Ureter (tissue), 1 donor: ENCODE data around the gene KEAP1. TPM values are rescaled to one million over a fixed set of nuclear protein-coding genes. Genes with fewer than 3 reads are reported as not detected.
"Not testable (repeated sequence)": the region's sequence is repeated elsewhere in the genome, so short reads cannot be mapped to it uniquely, and the experiment has no call there.

Source experiments
- DNase-seq: peaks from one replicate; pipeline ENCODE4 v3.0.0-alpha.2; 2020; ENCODE audit warnings: low spot score
- total RNA-seq: library from RNA; stranded (reverse); gene quantifications from one replicate; pipeline ENCODE4 v1.2.4, GENCODE V29; 2023
- donor health status: DM: yes; HTN: yes; CAD: no.

KEAP1 gene
- 52.6 TPM for total RNA-seq

DNA sequence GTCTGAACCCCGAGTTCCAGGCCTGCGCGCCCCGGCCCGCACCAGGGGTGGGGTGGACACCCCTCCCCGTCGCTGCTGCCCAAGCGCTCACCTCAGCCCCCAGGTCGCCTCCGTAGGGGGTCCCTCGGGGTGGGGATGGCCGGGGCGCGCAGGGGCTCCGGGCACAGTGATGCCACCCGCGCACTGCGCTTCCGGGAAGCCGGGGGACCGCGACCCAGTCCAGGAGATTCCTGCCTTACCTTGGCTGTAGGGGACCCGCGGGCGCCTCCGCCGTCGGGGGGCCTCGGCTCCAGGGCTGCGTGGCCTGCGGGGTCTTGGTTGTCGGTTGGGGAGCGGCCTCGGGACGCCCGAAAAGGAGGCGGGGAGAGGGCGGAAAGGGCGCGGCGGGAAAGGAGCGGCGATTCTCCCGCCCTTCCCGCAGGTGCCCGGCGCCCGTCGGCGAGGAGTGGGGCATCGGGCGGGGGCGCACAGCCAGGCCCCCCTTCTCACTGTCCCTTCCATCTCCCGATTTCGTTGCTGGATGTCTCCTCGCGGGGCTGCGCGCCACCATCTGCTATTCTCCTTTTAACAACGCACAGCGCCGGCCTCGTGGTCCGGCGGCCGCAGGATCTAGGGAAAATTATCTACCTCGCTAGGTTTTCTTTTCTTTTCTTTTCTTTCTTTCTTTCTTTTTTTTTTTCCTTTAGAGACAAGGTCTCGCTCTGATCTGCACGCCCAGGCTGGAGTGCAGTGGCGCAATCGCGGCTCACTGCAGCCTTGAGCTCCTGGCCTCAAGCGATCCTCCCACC lies at the start of gene KEAP1:
KEAP1 (minus strand) TSS at position 355 of the 788 bp plus-strand sequence. CDS start 3,323 bp downstream, outside the sequence.
- peak; percentile 58 for DNase-seq

DNA sequence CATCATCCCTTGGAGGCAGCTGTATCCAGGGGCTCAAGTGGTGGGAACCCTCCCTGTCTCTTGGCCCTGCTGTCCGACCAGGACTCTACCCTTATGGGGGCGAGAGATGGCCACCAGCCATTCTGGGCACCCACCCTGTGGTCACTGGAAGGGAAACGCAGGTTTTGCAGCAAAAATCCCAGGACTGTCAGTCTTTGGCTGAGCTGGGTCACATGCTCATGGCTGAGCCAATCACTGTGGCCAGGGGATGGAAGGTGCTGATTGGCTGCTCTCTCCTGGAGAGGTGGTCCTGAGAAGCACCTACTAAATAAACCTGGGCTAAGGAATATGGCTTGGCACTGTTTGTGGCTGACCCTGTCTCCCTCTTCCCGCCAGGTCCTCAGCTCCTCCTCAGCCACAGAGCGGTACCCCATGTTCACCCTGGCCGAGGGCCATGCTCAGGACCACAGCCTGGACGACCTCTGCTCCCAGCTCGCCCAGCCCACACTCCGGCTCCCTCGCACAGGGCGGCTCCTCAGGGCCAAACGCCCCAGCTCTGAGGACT lies 49.4 kb upstream of the KEAP1 start:
- no peak for DNase-seq

DNA sequence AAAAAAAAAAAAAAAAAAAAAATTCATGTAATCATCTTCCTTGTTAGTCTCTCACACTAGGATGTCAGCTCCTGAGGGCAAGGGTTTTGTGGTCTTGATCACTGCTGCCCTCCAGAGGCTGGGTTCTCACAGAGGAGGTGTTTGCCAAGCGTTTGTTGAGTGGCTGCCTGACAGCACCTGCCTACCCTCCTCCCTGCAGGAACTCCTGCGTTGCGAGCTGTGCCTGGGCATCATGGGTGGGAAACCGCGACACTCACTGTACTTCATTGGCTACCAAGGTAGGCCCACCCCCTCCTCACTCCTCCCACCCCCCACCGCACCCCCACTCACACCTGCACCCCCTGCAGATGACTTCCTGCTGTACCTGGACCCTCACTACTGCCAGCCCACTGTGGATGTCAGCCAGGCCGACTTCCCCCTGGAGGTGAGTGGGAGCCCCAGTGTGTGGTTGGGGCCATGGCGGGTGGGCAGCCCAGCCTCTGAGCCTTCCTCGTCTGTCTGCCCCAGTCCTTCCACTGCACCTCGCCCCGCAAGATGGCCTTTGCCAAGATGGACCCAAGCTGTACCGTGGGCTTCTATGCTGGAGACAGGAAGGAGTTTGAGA lies 48.6 kb upstream of the KEAP1 start:
- no peak for DNase-seq

DNA sequence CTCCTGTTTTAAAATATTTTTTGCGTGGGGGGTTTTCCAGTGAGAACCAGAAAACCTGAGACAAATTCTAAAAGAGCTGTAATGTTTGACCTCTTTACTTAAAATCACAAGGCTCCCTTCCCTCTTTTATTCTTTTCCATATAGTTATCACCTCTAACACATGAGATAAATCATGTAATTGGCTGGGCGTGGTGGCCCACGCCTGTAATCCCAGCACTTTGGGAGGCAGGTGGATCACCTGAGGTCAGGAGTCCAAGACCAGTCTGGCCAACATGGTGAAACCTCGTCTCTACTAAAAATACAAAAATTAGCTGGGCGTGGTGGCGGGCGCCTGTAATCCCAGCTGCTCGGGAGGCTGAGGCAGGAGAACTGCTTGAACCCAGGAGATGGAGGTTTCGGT lies 47.9 kb upstream of the KEAP1 start:
- not testable (repeated sequence) for DNase-seq

DNA sequence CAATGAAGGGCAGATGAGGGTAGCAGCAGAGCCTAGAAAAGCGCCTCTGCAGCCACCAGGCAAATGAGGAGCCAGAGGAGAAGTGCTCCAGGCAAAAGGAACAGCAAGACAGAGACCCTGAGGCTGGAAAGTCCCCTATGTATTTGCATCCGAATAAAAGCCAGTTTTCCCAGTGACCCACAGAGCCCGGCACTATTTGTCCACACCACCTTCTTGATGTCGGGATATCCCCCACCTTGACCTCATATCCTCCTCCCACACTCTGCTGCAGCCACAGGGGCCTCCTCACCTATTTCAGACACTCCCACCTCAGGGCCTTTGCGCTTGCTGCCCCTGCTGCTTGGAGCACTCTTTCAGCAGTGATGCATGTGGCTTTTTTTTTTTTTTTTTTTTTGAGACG lies 47.2 kb upstream of the KEAP1 start:
- no peak for DNase-seq

DNA sequence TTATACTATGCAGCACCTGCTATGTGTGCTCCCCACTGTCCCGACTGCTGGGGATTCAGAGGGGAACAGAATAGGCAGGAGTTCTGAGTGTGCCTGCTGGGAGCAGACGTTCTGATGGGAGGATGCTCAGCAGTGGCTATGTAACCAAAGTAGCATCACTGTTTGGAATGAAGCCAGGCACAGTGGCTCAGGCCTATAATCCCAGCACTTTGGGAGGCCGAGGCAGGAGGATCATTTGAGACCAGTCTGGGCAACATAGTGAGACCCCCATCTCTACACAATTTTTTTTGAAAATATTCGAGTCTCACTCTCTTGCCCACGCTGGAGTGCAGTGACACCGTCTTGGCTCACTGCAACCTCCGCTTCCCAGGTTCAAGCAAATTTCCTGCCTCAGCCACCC lies 46.6 kb upstream of the KEAP1 start:
- no peak for DNase-seq

DNA sequence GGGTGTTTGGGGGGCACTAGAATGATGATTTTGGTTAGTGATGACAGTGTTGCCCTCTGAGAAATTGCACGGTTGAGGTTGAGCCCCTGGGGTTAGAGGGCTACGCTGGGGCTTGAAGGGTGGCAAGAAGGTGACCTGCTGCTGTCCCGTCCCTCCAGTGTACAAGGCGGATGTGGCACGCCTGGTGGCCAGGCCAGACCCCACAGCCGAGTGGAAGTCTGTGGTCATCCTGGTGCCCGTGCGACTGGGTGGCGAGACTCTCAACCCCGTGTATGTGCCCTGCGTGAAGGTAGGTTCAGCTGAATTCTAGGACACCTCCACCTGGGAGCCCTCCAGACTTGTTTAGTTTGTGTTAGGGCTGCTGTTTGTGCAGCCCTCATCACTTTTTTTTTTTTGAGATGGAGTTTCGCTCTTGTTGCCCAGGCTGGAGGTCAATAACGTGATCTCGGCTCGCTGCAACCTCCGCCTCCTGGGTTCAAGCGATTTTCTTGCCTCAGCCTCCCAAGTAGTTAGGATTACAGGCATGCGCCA lies 45.7 kb upstream of the KEAP1 start:
- DNase-seq: no peak

DNA sequence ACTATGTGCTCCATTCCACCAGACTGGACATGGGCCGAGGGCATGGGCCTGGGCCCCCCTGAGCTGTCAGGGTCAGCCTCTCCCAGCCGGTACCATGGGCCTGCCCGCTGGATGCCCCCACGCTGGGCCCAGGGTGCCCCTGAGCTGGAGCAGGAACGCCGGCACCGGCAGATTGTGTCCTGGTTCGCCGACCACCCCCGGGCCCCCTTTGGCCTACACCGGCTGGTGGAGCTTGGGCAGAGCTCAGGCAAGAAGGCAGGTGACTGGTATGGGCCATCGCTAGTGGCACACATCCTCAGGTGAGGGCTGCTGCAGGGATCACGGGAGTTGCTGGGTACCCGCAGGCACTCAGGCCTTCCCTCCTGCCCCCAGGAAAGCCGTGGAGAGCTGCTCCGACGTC lies 43.7 kb upstream of the KEAP1 start:
- DNase-seq: no peak

DNA sequence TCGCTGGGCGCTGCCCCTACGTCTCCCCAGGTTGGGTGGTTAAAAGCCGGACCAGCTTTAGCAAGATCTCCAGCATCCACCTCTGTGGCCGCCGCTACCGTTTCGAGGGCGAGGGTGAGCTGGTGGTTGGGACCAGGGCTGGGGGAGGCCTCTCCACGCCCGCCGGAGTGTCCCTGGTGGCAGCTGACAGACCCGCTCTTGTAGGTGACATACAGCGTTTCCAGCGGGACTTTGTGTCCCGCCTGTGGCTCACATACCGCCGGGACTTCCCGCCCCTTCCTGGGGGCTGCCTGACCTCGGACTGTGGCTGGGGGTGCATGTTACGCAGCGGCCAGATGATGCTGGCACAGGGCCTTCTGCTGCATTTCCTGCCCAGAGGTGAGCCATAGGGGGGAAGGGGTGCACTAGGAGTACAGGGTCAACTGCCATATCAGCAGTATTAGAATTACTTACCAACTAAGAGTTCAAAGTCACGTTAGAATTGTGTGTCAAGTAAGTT lies 41.6 kb upstream of the KEAP1 start:
- DNase-seq: no peak

DNA sequence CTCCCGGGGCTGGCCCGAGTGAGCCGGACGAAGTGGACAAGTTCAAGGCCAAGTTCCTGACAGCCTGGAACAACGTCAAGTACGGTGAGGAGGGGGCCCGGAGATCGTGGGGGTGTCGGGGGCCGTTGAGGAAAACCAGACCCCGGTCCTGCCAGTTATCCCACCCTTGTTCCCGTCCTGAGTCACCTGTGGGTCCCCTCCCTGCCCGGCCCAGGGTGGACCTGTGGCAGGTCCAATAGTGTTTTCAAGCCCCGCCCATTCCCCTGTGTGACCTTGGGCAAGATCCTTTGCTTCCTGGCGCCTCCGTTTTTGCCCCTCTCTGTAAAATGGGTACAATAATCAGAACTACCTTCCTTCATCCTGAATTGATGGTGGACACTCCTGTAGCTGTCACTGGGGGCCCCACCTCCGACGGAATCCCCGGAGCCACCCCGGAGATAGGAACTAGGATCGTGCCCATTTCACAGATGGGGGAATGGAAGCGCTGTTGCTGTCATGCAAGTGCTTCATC lies 41.1 kb upstream of the KEAP1 start:
- DNase-seq: peak; percentile 61

DNA sequence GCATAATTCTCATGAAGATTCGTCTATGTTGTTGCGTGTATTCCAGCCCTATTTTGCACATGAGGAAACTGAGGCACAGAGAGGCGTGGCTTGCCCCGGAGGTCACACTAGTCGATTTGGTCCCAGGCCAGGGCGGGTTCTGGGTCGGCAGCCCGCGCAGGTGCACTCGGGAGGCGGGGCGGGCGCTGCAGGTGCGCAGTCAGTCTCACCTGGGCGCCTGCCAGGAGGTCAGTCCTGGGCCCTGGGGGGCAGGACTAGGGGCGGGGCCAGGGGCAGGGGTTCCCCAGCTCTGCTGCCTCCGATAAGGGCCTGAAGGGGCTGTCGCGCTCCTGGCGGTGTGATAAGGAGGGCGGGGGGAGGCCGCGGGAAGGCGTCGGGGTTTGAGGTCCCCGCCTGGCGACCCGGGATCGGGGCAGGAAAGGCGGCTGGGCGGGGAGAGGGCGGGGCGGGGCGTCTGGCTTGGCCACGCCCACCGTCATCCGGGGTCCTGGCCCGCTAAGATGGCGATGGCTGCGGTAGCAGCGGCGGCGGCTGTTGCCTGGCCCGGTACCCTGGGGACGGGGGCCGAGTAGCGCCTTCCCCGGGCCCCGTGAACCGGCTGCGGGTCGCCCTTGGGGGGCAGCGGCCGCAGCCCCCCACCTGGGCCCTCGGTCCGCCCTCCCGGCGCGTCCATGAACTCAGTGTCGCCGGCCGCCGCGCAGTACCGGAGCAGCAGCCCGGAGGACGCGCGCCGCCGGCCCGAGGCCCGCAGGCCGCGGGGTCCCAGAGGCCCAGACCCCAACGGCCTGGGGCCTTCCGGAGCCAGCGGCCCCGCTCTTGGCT lies 40.5 kb upstream of the KEAP1 start, which contains the start of gene ATG4D:
ATG4D (plus strand) TSS at position 485 of the 822 bp plus-strand sequence; CDS start at position 672, 187 bp downstream.
- DNase-seq: peak; percentile 83

DNA sequence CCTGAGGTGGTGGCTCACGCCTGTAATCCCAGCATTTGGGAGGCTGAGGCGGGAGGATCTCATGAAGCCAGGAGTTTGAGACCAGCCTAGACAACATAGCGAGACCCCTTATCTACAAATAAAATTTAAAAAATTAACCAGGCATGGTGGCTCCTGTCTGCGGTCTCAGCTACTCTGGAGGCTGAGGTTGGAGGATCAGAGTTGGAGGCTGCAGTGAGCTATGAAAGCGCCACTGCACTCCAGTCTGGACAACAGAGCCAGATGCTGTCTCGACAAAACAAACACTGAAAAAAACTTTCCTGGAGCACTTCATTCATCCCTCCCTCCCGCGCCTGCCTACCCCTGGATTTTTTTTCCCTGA lies 39.9 kb upstream of the KEAP1 start:
- DNase-seq: no peak

DNA sequence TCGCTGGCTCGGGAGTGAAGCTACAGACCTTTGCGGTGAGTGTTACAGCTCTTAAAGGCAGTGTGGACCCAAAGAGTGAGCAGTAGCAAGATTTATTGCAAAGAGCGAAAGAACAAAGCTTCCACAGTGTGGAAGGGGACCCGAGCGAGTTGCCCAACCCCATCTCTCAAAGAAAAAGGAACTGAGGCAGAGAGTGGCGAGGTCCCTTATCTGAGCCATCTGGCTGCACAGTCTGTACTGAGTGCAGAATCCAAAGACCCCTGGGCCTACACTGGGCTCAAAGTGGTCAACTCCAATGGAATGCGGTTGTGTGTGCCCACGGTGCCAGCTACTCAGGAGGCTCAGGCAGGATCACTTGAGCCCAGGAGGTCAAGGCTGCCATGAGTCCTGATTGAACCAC lies 35.9 kb upstream of the KEAP1 start:
- DNase-seq: not testable (repeated sequence)

DNA sequence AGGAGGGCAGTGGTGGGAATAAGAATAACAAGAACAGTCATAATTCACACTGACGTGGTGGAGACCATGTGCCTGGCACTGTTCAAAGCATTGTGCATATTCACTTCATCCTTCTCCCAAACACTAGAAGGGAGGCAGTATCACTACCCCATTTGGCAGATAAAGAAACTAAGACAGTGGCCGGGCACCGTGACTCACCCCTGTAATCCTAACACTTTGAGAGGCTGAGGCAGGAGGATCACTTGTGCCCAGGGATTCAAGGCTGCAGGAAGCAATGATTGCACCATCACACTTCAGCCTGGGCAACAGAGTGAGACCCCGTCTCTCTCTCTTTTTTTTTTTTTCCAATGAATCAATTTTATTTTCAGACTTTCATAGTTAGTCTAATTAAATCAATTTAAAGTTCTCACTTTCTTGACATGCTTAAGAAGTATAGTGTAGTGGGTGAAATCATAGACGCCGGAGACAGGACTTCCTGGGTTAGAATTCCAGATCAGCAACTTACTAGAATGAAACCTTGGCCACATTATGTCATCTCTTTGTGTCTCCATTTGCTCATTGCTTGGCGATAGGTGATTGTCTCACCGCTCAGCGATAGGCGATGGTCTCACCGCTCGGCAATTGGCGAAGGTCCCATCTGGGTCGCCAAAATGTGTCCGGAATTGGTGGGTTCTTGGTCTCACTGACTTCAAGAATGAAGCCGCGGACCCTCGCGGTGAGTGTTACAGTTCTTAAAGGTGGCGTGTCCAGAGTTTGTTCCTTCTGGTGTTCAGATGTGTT lies 35.2 kb upstream of the KEAP1 start:
- no peak for DNase-seq

DNA sequence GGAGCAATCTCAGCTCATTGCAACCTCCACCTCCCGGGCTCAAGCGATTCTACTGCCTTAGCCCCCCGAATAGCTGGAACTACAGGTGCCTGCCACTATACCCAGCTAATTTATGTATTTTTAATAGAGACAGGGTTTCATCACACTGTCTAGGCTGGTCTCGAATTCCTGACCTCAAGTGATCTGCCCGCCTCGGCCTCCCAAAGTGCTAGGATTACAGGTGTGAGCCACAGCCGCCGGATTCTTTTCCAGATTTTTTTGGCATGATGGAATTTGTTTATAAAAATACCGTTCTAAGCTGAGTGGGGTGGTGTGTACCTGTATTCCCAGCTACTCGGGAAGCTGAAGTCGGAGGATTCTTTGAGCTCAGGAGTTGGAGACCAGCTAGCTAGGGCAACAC lies 34.5 kb upstream of the KEAP1 start:
- DNase-seq: no peak

DNA sequence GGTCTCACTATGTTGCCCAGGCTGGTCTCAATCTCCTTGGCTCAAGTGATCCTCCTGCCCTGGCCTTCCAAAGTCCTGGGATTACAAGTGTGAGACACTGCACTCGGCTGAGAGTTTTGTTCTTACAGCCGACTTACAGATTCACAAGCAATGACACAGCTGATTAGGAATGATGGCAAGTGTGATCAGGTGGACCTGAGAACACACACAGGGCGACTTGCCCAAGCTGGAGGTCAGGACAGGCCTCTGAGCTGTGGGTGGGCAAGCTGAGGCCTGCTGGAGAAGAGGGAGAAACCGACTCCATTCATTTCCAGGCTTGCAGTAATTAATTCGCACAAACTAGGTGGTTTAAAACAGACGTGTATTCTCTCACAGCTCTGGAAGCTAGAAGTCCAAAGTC lies 32.5 kb upstream of the KEAP1 start:
- peak; percentile 59 for DNase-seq

DNA sequence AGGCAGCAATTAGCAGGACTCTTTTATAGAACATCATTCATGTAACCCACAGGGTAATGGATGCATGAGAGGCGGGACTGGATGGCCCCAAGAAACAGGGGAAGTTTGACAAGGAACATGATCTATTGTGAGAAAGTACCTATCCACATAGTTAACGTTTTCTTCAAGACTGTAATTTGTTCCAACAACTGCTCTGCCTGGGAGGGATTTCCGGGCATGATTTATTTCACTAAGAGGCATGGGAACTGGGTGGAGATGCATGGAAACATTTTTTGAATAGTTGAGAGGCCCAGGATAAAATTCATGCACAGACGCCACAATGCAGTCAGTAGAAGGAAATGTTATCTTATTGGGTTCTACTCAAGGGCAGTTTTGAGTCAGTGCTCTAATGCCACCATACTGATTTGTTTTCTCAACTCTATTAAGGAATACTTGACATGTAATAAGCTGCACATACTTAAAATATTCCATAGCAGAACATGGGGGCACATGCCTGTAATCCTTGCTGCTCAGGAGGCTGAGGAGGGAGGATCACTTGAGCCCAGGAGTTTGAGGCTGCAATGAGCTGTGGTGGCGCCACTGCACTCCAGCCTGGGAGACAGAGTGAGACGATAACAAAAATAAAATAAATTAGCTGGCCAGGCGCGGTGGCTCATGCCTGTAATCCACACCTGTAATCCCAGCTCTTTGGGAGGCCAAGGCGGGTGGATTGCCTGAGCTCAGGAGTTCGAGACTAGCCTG lies 30.7 kb upstream of the KEAP1 start:
- DNase-seq: no peak

DNA sequence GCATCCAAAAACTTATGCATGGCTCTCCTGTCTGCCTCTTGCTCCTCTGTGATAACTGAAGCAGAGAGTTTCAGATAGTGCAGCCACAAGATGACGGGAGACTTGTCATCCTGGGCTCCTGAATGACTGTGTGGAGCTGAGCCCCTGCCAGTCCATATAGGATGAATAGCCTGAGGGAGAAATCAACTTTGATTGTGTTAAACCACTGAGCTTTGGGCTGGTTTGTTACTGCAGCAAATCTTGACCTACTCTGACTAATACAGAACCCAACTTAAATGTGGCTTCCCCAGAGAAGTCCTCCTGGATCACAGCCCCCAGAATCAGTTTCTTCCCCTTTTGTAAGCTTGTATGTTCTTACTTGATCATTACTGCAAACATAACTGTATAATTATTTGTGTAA lies 29.3 kb upstream of the KEAP1 start:
- DNase-seq: no peak

DNA sequence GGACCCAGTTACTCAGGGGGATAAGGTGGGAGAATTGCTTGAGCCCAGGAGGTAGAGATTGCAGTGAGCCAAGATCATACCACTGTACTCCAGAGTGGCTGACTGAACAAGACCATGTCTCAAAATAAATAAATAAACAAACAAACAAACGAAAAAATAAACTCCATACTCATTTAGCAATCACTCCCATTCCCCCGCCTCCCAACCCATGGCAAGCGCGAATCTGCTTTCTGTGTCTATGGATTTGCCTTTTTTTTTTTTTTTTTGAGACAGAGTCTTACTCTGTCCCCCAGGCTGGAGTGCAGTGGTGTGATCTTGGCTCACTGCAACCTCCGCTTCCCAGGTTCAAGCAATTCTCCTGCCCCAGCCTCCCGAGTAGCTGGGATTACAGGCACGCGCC lies 23.7 kb upstream of the KEAP1 start:
- not testable (repeated sequence) for DNase-seq

DNA sequence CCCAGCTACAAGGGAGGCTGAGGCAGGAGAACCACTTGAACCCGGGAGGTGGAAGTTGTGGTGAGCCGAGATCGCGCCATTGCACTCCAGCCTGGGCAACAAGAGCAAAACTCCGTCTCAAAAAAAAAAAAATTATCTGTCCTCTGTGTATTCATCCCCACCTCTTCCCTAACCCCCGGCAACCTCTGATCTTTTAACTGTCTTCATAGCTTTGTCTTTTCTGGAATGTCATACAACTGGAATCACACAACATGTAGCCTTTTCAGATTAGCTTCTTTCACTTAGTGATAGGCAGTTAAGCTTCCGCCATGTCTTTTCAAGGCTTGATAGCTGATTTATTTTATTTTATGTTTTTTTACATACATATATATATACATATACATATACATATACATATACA lies 22.5 kb upstream of the KEAP1 start:
- no peak for DNase-seq
